HepG2 (cell line): Measurements from ENCODE around the gene CPPED1. TPM values are rescaled to one million over a fixed set of nuclear protein-coding genes. Genes with fewer than 3 reads are reported as not detected.
A peak's percentile ranks its signal among the peaks of the same experiment; 100 is the strongest.

Experiments
- ATAC-seq: fragments of 200-7000 bp; cut with Tn5 transposase; 3 replicates; pipeline ENCODE4 v1.9.1; 2020; ENCODE audit warnings: mild to moderate bottlenecking, moderate library complexity
- BruUV-seq: library from RNA; stranded (reverse); fragments of 400-500 nt; replicated peaks from 2 replicates; lab custom pipeline; 2021; lab: Mats Ljungman, UMichigan
- CTCF ChIA-PET: fragments of 300-600 bp; formaldehyde crosslinking; extraction: SDS; loops from one replicate; lab custom pipeline; 2021; ENCODE audit warnings: low total read pairs, inconsistent platforms, low intra/inter-chr PET ratio; lab: Yijun Ruan, JAX
- POLR2A ChIA-PET: fragments of 350-600 bp; sonication (Branson Sonifier 250); formaldehyde crosslinking; loops from one replicate; lab custom pipeline; 2020; ENCODE audit warnings: antibody characterized with exemption, inconsistent platforms; lab: Yijun Ruan, JAX
- DNase-seq: peaks from one replicate; pipeline ENCODE4 v3.0.0-alpha.2; 2015; ENCODE audit warnings: low spot score
- FAIRE-seq: peaks from 3 replicates; lab custom pipeline; 2011; peaks lifted over from hg19 to GRCh38; lab: Jason Lieb, UNC
- H2AFZ ChIP-seq: one replicate; pipeline ENCODE4 v1.6.1; 2011; ENCODE audit warnings: low read length, inconsistent platforms
- H3K27ac ChIP-seq: fragments of 300-600 bp; 3 replicates; pipeline ENCODE4 v1.8.0; 2011; ENCODE audit warnings: mixed run types, mild to moderate bottlenecking, mixed read lengths, low read length, inconsistent platforms; ENCODE audit not compliant: insufficient read depth; ENCODE audit errors: extremely low read length
- H3K27me3 ChIP-seq, 2 experiments: fragments of 200-600 bp in 1 of 2; 2 replicates in 1 of 2; 3 replicates in 1 of 2; pipeline versions ENCODE4 v1.6.0 to v1.8.0; 2011; ENCODE audit warnings: low read length in 2 of 2, mild to moderate bottlenecking in 2 of 2, moderate library complexity in 2 of 2, inconsistent platforms in 1 of 2; ENCODE audit not compliant: insufficient read depth in 2 of 2, control insufficient read depth in 1 of 2
- H3K36me3 ChIP-seq, 2 experiments: fragments of 200-600 bp in 1 of 2; replicated peaks in 1 of 2; 2 replicates in 1 of 2; 3 replicates in 1 of 2; pipeline versions ENCODE4 v1.5.1 to v1.8.0; 2011; ENCODE audit warnings: low read length in 2 of 2, inconsistent platforms in 1 of 2; ENCODE audit not compliant: insufficient read depth in 2 of 2, control insufficient read depth in 1 of 2
- H3K4me1 ChIP-seq: 2 replicates; pipeline ENCODE4 v1.5.1; 2012; ENCODE audit warnings: low read length, inconsistent platforms; ENCODE audit not compliant: insufficient read depth
- H3K4me2 ChIP-seq: 2 replicates; pipeline ENCODE4 v1.6.0; 2011; ENCODE audit warnings: low read depth, low read length, inconsistent platforms
- H3K4me3 ChIP-seq, 3 experiments: fragments of 200-600 bp in 1 of 3; sonication (generic), shearing (Covaris generic) in 1 of 3; replicated peaks in 1 of 3; 2 replicates each; pipeline ENCODE4 v1.5.1; 2011 to 2016; ENCODE audit warnings: low read length in 3 of 3, inconsistent platforms in 2 of 3, low read depth in 2 of 3, mild to moderate bottlenecking in 2 of 3, control low read depth in 1 of 3, mixed read lengths in 1 of 3; ENCODE audit not compliant: insufficient read depth in 1 of 3
- H3K79me2 ChIP-seq: one replicate; pipeline ENCODE4 v1.6.1; 2011; ENCODE audit warnings: low read length, inconsistent platforms; ENCODE audit not compliant: insufficient read depth
- H3K9ac ChIP-seq: 2 replicates; pipeline ENCODE4 v1.6.0; 2011; ENCODE audit warnings: mild to moderate bottlenecking, low read depth, low read length, inconsistent platforms; ENCODE audit not compliant: insufficient read depth
- H3K9me3 ChIP-seq: 2 replicates; pipeline ENCODE4 v1.5.1; 2012; ENCODE audit warnings: mild to moderate bottlenecking, low read length
- H4K20me1 ChIP-seq: 2 replicates; pipeline ENCODE4 v1.6.0; 2011; ENCODE audit warnings: inconsistent platforms, mild to moderate bottlenecking, low read length, moderate library complexity; ENCODE audit not compliant: insufficient read depth
- ARNTL ChIP-seq: sonication (generic); formaldehyde crosslinking; IDR thresholded peaks from 2 replicates; pipeline ENCODE4 v1.4.0; 2020; ENCODE audit warnings: mild to moderate bottlenecking, missing genetic modification reagents
- CEBPG ChIP-seq: IDR thresholded peaks from 2 replicates; pipeline ENCODE4 v1.6.1; 2016
- EED ChIP-seq: sonication (generic); formaldehyde crosslinking; IDR thresholded peaks from 2 replicates; pipeline ENCODE4 v1.5.0; 2020; ENCODE audit warnings: mild to moderate bottlenecking, missing genetic modification reagents
- JARID2 ChIP-seq: sonication (generic); formaldehyde crosslinking; IDR thresholded peaks from 2 replicates; pipeline ENCODE4 v1.8.1; 2023; ENCODE audit warnings: missing genetic modification reagents, inconsistent platforms; ENCODE audit not compliant: insufficient replicate concordance
- KLF16 ChIP-seq, 2 experiments: sonication (generic) in 1 of 2; formaldehyde crosslinking in 1 of 2; IDR thresholded peaks; 2 replicates each; pipeline versions ENCODE4 v1.6.1 to v1.8.0; 2016 to 2023; ENCODE audit warnings: missing genetic modification reagents in 2 of 2, missing compliant biosample characterization in 1 of 2
- MAF1 ChIP-seq: sonication (generic); formaldehyde crosslinking; IDR thresholded peaks from 2 replicates; pipeline ENCODE4 v1.5.0; 2020; ENCODE audit warnings: missing genetic modification reagents, borderline replicate concordance
- MIER3 ChIP-seq: IDR thresholded peaks from 2 replicates; pipeline ENCODE4 v1.6.1; 2016; ENCODE audit warnings: missing compliant biosample characterization, borderline replicate concordance
- NR2F2 ChIP-seq: IDR thresholded peaks from 2 replicates; pipeline ENCODE4 v1.6.1; 2012; ENCODE audit warnings: low read depth, inconsistent platforms, borderline replicate concordance
- NR2F6 ChIP-seq, 2 experiments: IDR thresholded peaks; 2 replicates each; pipeline ENCODE4 v1.6.1; 2016; ENCODE audit warnings: antibody characterized with exemption in 1 of 2, mild to moderate bottlenecking in 1 of 2
- REPIN1 ChIP-seq: sonication (generic); formaldehyde crosslinking; IDR thresholded peaks from 2 replicates; pipeline ENCODE4 v1.8.0; 2022; ENCODE audit warnings: missing genetic modification reagents, low read depth, mild to moderate bottlenecking, borderline replicate concordance
- SIN3A ChIP-seq: IDR thresholded peaks from 2 replicates; pipeline ENCODE4 v1.6.1; 2011; ENCODE audit warnings: low read depth, mild to moderate bottlenecking, control low read depth, low read length, borderline replicate concordance
- SMC3 ChIP-seq: IDR thresholded peaks from 2 replicates; pipeline ENCODE4 v1.6.1; 2011; ENCODE audit warnings: low read length, improper control_type of control experiment
- THYN1 ChIP-seq: sonication (generic); formaldehyde crosslinking; IDR thresholded peaks from 2 replicates; pipeline ENCODE4 v1.8.1; 2023; ENCODE audit warnings: low read depth, mild to moderate bottlenecking, moderate library complexity, missing genetic modification reagents, borderline replicate concordance
- ZBTB3 ChIP-seq: sonication (generic); formaldehyde crosslinking; IDR thresholded peaks from 2 replicates; pipeline ENCODE4 v1.4.0; 2020; ENCODE audit warnings: low read depth, mild to moderate bottlenecking, moderate library complexity, missing genetic modification reagents, borderline replicate concordance
- ZNF256 ChIP-seq: sonication (generic); formaldehyde crosslinking; conservative IDR thresholded peaks from 2 replicates; pipeline ENCODE4 v1.4.0; 2020; ENCODE audit warnings: missing genetic modification reagents
- ZNF331 ChIP-seq: sonication (generic); formaldehyde crosslinking; IDR thresholded peaks from 2 replicates; pipeline ENCODE4 v1.4.0; 2020; ENCODE audit warnings: missing genetic modification reagents
- ZNF713 ChIP-seq: sonication (generic); formaldehyde crosslinking; IDR thresholded peaks from 2 replicates; pipeline ENCODE4 v1.4.0; 2020; ENCODE audit warnings: mild to moderate bottlenecking, missing genetic modification reagents
- ZSCAN12 ChIP-seq: sonication (generic); formaldehyde crosslinking; IDR thresholded peaks from 2 replicates; pipeline ENCODE4 v1.9.0; 2021; ENCODE audit warnings: mild to moderate bottlenecking, missing genetic modification reagents
- WGBS: methylation state at CpG from one replicate; pipeline ENCODE4 v1.1.6; 2017; ENCODE audit warnings: low lambda C conversion rate; 5-methylcytosine and 5-hydroxymethylcytosine counted together
- in situ Hi-C: cut with HindIII; loops from 2 replicates; pipeline ENCODE4 v1.10.0; 2017; ENCODE audit warnings: low pct_unique_long_range_greater_than_20kb; ENCODE audit not compliant: extremely low pct_ligation_motif_present
- intact Hi-C: fragments of 100-400 bp; cut with micrococcal nuclease; formaldehyde crosslinking; loops from one replicate; pipeline ENCODE4 v1.10.0; 2022; ENCODE audit not compliant: unreplicated experiment
- polyA plus RNA-seq, 8 experiments: library from polyadenylated mRNA; depleted of rRNA in 3 of 8; stranded (reverse) in 7 of 8; unstranded in 1 of 8; fragments of >200 nt; fragmentation: Illumina TruSeq in 4 of 8; extraction: Trizol in 4 of 8; gene quantifications; 2 replicates each; pipeline versions ENCODE4 v1.2.1 to v1.2.3, GENCODE V29; 2011 to 2016; ENCODE audit warnings: low read depth in 4 of 8, missing spikeins in 1 of 8, mixed read lengths in 1 of 8; ENCODE audit not compliant: insufficient read depth in 1 of 8
- total RNA-seq, 5 experiments: library from RNA; depleted of rRNA; stranded (reverse); fragments of >200 nt; fragmentation: Illumina TruSeq; extraction: Trizol; gene quantifications; 2 replicates each; pipeline ENCODE4 v1.2.3, GENCODE V29; 2016; ENCODE audit warnings: low read depth in 1 of 5
- TF ChIP-seq, protein P1 (sequence below): sonication (generic); formaldehyde crosslinking; conservative IDR thresholded peaks from 2 replicates; pipeline ENCODE4 v1.4.0; 2020; ENCODE audit warnings: missing genetic modification reagents
- TF ChIP-seq, protein P2 (sequence below): sonication (generic); formaldehyde crosslinking; IDR thresholded peaks from 2 replicates; pipeline ENCODE4 v1.8.1; 2023; ENCODE audit warnings: missing genetic modification reagents, mild to moderate bottlenecking, borderline replicate concordance

The CPPED1 gene
- total and polyA plus RNA-seq, 2 of the 13 experiments (the other 11 are each of a cell fraction or from before 2014, with no cell fraction given), result 66.6 to 71.3 TPM

DNA sequence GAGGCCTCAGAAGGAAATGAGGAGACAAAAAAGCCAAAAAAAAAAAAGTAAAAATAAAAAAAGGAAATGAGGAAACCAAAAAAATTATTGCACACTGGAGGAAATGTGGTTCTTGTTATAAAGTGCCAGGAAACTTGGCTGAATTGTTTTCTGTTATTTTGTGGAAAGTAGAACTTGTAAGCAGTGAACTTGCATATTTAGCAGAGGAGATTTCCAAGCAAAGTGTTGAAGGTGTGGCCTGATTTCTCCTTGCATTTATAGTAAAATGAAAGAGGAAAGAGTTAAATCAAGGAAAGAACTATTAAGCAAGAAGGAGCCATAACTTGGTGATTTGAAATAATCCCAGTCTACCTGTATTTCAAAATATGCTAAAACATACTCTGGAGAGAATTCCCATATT lies 34.1 kb upstream of the CPPED1 start:
- POLR2A ChIA-PET, result no interaction called here
- no peak overlapping the region for H3K4me3 ChIP-seq
- H3K79me2 ChIP-seq, result no peaks in the 10 kb centered on the region
- H3K27me3 ChIP-seq, result peaks cover 0 to 11% of the 10 kb centered on the region in 2 experiments; a peak in 1 of 5 replicates
- intact Hi-C loops, result no loop called here
- TF ChIP-seq ZSCAN12 (CRISPR knock-in tag) (no peak), REPIN1 (CRISPR knock-in tag) (no peak), KLF16 (CRISPR knock-in tag; IDR thresholded peaks at IDR 0.05) (no peak), EED (CRISPR knock-in tag) (no peak), ZNF256 (CRISPR knock-in tag) (peak; percentile 99)
- ATAC-seq (no peak), DNase-seq (no peak), FAIRE-seq (no peak)
- H3K4me2 ChIP-seq, result no peak overlapping the region
- CTCF ChIA-PET, result no interaction called here
- in situ Hi-C loops, result no loop called here
- no peaks in the 10 kb centered on the region for H3K9me3 ChIP-seq
- no TSS peak for BruUV-seq
- H3K4me1 ChIP-seq, result no peaks in the 10 kb centered on the region
- no peaks in the 10 kb centered on the region for H4K20me1 ChIP-seq
- H3K27ac ChIP-seq, result no peak overlapping the region
- no peak overlapping the region for H3K9ac ChIP-seq
- H3K36me3 ChIP-seq, result no peaks in the 10 kb centered on the region
- no peak overlapping the region for H2AFZ ChIP-seq

DNA sequence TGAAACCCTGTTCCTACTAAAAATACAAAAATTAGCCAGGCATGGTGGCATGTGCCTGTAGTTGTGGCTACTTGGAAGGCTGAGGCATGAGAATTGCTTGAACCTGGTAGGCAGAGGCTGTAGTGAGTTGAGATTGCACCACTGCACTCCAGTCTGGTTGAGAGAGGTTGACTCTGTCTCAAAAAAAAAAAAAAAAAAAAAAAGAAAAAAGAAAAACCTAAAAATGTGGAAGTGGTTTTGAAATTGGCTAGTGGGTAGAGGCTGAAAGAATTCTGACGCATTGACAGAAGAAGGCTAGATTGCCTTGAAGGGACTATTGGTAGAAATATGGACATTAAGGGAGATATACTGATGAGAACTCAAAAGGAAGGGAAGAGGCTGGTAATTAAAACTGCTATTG lies 33.6 kb upstream of the CPPED1 start:
- FAIRE-seq (no peak), ATAC-seq (no peak), DNase-seq (no peak)
- no peak overlapping the region for H2AFZ ChIP-seq
- no TSS peak for BruUV-seq
- H3K9me3 ChIP-seq, result no peaks in the 10 kb centered on the region
- no peak overlapping the region for H3K9ac ChIP-seq
- ChIA-PET POLR2A (no interaction called here), CTCF (no interaction called here)
- intact Hi-C loops, result no loop called here
- no peak overlapping the region for H3K27ac ChIP-seq
- no peaks in the 10 kb centered on the region for H3K79me2 ChIP-seq
- peaks cover 0 to 11% of the 10 kb centered on the region in 2 experiments; a peak in 1 of 5 replicates for H3K27me3 ChIP-seq
- H3K4me1 ChIP-seq, result no peaks in the 10 kb centered on the region
- in situ Hi-C loops, result no loop called here
- WGBS, result 95% methylated on average over 1 of the region's 1 CpG
- no peak overlapping the region for H3K4me3 ChIP-seq
- no peak overlapping the region for H3K4me2 ChIP-seq
- H4K20me1 ChIP-seq, result no peaks in the 10 kb centered on the region
- no peaks in the 10 kb centered on the region for H3K36me3 ChIP-seq
- TF ChIP-seq SIN3A (no peak), NR2F2 (no peak), ZNF331 (CRISPR knock-in tag) (no peak), SMC3 (no peak), ZBTB3 (CRISPR knock-in tag) (no peak), MIER3 (CRISPR knock-in tag) (no peak), THYN1 (CRISPR knock-in tag) (no peak), MAF1 (CRISPR knock-in tag) (no peak), CEBPG (CRISPR knock-in tag) (no peak), NR2F6 (IDR thresholded peaks at IDR 0.05) (no peak), NR2F6 (CRISPR knock-in tag; IDR thresholded peaks at IDR 0.05) (no peak), JARID2 (CRISPR knock-in tag) (no peak), ARNTL (no peak), ZNF713 (no peak)
- TF ChIP-seq, protein P1, sequence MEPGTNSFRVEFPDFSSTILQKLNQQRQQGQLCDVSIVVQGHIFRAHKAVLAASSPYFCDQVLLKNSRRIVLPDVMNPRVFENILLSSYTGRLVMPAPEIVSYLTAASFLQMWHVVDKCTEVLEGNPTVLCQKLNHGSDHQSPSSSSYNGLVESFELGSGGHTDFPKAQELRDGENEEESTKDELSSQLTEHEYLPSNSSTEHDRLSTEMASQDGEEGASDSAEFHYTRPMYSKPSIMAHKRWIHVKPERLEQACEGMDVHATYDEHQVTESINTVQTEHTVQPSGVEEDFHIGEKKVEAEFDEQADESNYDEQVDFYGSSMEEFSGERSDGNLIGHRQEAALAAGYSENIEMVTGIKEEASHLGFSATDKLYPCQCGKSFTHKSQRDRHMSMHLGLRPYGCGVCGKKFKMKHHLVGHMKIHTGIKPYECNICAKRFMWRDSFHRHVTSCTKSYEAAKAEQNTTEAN (CRISPR knock-in tag), result no peak
- TF ChIP-seq, protein P2, sequence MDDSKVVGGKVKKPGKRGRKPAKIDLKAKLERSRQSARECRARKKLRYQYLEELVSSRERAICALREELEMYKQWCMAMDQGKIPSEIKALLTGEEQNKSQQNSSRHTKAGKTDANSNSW (CRISPR knock-in tag), result no peak
